GM13977 (cell line): ENCODE results near the gene CD180.

ENCODE experiments used
- DNase-seq: peaks from one replicate; pipeline ENCODE4 v3.0.0; 2012; ENCODE audit warnings: low spot score
- CTCF ChIP-seq: IDR thresholded peaks from 2 replicates; pipeline ENCODE4 v1.5.1; 2012; ENCODE audit warnings: mild to moderate bottlenecking, control low read depth; ENCODE audit not compliant: insufficient read depth; ENCODE audit errors: extremely low read depth, missing control alignments
- in situ Hi-C: fragments of 300-500 bp; cut with MboI; formaldehyde crosslinking; loops from one replicate; pipeline ENCODE4 v1.12.0; 2022; ENCODE audit warnings: low sequenced_read_pairs, low pct_unique_long_range_greater_than_20kb, mixed read lengths, inconsistent platforms; ENCODE audit not compliant: unreplicated experiment

Gene CD180

GRCh38 chr5:67165526-67166459, 30.8 kb downstream of the CD180 start:
- peak; percentile 84 for TF ChIP-seq CTCF
- in situ Hi-C loops: no loop called here

GRCh38 chr5:67164856-67165525, 31.6 kb downstream of the CD180 start:
- in situ Hi-C loops: loop anchor here (5.0 kb wide), 1 partner anchor 47 kb away; no protein-coding TSS in a partner anchor
- TF ChIP-seq CTCF: no peak
- DNase-seq: peak; percentile 24

More at GRCh38 chr5:67165526-67166459, 30.8 kb downstream of the CD180 start:
- DNase-seq: peak; percentile 90

GRCh38 chr5:67163863-67164595, 32.6 kb downstream of the CD180 start:
- in situ Hi-C loops: loop anchor here (5.0 kb wide), 1 partner anchor 48 kb away; no protein-coding TSS in a partner anchor
- DNase-seq: no peak
- TF ChIP-seq CTCF: no peak

GRCh38 chr5:67163231-67163756, 33.3 kb downstream of the CD180 start:
- in situ Hi-C loops: loop anchor here (5.0 kb wide), 1 partner anchor 49 kb away; no protein-coding TSS in a partner anchor
- TF ChIP-seq CTCF: no peak

GRCh38 chr5:67161767-67162166, 34.8 kb downstream of the CD180 start:
- TF ChIP-seq CTCF: no peak
- DNase-seq: no peak
- in situ Hi-C loops: loop anchor here (5.0 kb wide), 1 partner anchor 51 kb away; no protein-coding TSS in a partner anchor

More at GRCh38 chr5:67163231-67163756, 33.3 kb downstream of the CD180 start:
- no peak for DNase-seq

GRCh38 chr5:67160985-67161384, 35.6 kb downstream of the CD180 start:
- in situ Hi-C loops: loop anchor here (5.0 kb wide), 1 partner anchor 51 kb away; no protein-coding TSS in a partner anchor
- no peak for DNase-seq
- no peak for TF ChIP-seq CTCF
